Measurements from ENCODE around the gene PET117.
A peak's percentile ranks its signal among the peaks of the same experiment; 100 is the strongest.
"Not testable (repeated sequence)": the region's sequence is repeated elsewhere in the genome, so short reads cannot be mapped to it uniquely, and the experiment has no call there.

The PET117 gene

GRCh38 chr20:18165553-18165952 is 27.9 kb downstream of the PET117 start:
- DNase-seq = no peak

DNA sequence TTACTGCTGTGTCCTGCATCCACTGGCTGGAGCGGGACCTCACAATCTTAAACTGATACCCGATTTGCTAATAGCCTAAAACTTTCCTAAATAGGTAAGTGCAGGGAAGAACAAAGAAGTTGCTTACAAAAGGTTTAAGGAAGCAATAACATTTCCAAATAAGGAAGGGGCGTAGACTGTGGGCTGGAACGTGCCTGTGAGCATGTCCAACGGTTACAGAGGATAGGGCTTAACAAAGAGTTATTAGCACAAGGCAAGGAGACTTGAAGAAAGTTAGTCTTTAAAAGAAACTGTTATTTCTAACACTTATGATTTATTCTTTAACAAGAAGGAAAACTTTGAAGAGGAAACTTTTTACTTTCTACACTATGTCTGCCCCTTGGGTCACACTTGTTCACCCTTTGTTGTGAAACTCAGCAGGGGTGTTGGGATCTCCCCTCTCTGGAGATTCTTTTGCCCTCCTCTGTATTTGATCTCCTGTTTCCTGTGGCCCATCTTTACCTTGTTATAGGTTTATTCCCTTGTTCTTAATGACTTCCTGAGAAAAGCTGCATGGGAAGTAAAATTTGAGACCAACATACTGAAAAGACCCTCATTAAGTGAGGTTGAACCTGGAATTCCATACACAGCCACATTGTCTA is 28.7 kb downstream of the PET117 start:
- DNase-seq = no peak

- DNase-seq = no peak
Measured at GRCh38 chr20:18166950-18167349, 29.3 kb downstream of the PET117 start.

- DNase-seq = no peak
Measured at GRCh38 chr20:18172379-18172778, 34.7 kb downstream of the PET117 start.

DNA sequence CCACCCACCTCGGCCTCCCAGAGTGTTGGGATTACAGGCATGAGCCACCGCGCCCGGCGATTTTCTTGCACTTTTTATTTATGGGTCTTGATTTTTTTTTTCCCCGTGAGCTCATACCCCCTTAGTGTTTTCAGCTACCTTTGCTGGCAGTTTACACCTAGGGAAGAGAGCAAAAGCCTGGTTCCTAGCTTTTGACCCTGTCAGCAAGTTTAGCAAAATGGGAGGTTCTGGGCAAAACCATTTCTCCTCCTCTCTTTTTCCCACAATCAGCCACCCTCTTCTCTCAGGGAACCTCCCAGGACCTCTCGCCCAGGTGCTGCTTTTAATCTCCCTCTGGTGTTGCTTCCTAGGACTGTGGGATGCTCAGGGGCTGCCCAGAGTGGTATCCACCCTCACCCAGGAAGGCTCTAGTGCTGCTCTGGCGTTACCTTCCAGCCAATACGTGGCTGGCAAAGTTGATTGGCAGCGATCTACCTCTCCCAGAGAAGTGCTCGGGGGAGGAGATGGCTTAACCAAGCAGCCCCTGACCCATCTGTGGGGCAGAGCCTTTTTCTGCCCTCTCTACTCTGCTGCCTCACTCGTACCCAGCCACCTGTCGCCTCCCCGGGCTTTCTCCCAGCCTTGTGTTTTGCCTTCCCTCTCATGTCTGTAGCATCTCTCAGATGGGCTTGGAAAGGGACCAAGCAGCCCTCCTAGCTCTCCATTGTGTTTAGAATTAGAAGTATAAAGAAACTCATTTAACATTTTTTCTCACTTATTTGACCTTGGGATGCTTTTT is 37.4 kb downstream of the PET117 start:
- no peak for DNase-seq

GRCh38 chr20:18176318-18176785 is 38.7 kb downstream of the PET117 start:
- no peak for DNase-seq

- DNase-seq = not testable (repeated sequence)
Measured at GRCh38 chr20:18180366-18180765, 42.7 kb downstream of the PET117 start.

DNA sequence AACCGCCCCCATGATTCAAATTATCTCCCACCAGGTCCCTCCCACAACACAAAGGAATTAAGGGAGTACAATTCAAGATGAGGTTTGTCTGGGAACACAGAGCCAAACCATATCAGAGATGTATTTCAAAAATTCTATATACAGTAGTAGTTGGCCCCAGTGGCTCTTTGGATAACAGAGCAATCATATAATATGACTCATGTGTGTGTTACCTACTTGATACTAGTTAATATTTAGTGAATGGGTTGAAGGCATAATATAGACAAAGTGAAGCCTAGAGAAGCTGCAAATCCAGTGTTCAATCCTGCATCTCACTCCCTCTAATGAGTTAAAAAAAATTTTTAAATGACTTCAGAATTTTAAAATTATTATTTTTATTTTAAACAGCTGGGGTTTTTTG is 43.2 kb downstream of the PET117 start:
- peak; percentile 42 for DNase-seq

DNA sequence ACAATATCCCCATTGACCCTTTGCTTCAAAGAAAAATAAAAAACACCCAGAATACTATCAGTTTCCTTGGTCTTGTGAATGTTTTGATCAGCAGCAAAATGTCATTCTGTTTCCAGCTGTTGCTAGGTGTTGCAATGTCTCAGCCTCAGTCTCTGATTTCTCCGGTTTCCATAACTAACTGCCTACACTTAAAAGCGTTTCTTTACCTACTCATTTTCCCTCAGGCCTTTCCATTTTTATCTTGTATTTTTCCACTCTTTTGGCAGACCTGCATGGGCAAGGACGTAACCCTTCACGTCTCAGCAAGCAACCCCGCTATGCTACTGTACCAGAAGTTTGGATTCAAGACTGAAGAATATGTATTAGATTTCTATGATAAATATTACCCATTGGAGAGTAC is 49.4 kb downstream of the PET117 start:
- DNase-seq = no peak

- DNase-seq = no peak
Measured at GRCh38 chr20:18188434-18188833, 50.8 kb downstream of the PET117 start.

DNA sequence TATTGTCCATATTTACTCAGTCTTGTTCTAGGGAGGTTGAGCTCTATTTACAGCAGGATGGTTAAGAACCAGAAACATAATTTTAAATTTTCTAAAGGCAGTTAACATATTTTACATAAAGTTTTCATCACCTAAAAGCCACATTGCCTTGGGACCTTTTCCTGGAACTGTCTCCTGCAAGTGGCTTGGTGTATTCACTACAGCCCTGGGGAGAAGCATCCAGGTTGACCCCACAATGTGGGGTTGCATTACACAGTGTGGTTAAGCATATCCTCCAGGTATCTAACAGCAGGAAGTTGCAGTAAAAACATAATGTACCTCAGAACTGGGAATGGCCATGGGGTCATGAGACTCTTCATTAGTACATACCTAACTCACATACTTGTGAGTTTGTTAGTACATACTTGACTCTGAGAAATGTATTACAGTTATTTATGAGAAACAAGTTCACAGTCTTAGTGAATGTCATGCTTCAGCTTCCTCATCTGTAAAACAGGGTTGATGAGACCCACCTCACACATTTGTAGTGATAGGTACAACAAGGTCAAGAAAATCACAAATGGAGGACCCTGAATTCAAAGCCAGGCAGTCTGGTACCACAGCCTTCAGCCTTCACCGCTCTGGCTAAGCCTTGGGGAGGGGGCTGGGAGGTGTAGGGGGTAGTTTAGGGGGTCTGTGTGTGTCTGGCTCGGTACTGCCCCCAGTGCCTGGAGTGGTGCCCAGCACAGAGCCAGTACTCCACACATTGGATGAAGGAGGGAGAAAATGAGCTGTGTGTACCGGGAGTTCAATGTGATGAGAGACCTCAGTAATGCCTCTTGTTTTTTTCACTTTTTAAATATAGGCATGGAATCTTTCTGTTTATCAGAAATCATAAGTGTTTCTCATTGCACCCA is 52.9 kb downstream of the PET117 start:
- no peak for DNase-seq

DNA sequence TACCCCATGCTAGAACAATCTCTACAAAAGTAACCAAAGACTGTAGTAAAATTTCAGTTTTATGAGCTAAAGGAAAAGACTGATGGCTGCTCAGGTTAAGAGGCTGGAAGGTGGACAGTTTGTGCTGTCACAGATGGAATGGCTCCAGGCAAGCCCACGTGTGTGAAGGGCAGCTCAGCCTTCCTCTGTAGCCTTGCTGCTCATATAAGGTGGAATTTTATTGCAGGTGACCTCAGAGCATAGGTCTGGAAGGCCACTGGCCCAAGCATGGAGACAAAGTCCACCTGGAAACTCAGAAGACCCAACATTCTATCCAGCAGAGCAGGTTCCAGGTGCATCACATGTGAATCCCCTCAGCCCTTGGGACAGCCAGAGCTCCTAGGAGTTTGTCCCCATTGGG is 53.6 kb downstream of the PET117 start:
- DNase-seq = no peak

All from kidney glomerular epithelial cell (primary cell).